Glomerular visceral epithelial cell (primary cell): Measurements from ENCODE around the gene LHFPL3.
"Not testable (repeated sequence)": the region's sequence is repeated elsewhere in the genome, so short reads cannot be mapped to it uniquely, and the experiment has no call there.

Experiments used
- DNase-seq: peaks from one replicate; pipeline ENCODE4 v3.0.0-alpha.2; 2016; ENCODE audit errors: extremely low spot score

The LHFPL3 gene

DNA sequence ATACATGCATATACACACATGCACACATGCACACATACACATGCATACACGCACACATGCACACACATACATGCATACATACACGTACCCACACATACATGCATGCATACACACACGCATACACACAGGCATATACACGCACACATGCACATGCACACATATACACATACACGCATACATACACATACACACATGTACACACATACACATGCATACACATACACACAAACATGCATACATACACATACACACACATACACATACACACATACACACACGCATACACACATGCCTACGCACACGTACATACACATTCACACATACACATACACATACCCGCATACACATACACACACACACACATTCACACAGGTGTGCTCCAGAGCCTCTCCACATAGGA is 604.6 kb downstream of the LHFPL3 start:
- DNase-seq: no peak

DNA sequence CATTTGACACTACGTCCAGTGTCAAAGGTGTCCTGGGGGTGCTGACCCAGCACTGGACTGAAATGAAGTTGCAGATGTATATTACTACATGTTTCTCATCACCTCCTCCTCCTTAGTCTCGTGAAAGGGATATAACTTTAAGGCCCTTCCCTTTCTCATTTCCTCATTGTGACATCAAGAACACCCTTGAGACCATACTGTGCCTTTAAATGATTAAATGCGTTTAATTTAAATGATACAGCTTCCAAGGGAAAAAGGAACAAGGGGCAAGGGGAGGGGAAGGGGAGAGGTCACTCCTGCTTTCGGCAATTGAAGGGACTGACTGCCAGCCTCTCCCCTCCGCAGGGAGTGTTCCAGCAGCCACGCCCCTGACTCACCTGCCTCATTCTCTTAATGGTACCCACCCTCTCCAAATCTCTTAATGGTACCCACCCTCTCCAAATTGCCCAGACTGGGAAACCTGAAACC is 605.2 kb downstream of the LHFPL3 start:
- no peak for DNase-seq

DNA sequence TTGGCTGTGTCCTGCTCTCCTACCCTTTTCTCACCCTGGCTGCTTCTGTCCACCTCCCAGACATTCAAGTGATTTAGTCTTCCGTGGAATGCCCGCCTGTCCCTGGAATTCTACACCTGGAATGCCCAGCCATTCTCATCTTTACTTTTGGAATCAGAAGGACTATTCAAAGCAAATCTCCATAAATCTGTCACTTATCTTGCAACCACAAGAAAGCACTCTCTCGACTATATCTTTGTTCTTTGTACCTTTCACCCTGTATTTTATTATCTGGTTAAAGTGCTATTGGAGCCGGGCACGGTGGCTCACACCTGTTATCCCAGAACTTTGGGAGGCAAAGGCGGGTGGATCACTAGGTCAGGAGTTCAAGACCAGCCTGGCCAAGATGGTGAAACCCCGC is 606.3 kb downstream of the LHFPL3 start:
- no peak for DNase-seq

DNA sequence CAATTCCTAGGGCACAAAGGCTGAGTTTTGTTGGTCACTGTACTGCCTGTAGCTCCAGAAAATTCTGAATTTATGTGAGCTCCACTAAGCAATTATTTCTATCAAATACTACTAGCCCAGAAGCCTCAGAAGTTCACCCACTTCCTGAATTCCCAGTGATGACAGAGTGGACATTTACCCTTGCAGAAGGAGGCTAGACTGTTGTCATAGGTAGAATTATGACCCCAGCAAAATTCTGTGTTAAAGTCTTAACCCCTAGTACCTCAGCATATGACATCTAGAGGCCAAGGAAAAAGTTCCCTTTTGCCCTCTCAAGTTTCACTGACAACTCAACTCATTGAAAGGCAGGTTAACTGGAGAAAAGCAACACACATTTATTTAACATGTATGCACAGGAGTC is 606.9 kb downstream of the LHFPL3 start:
- no peak for DNase-seq

DNA sequence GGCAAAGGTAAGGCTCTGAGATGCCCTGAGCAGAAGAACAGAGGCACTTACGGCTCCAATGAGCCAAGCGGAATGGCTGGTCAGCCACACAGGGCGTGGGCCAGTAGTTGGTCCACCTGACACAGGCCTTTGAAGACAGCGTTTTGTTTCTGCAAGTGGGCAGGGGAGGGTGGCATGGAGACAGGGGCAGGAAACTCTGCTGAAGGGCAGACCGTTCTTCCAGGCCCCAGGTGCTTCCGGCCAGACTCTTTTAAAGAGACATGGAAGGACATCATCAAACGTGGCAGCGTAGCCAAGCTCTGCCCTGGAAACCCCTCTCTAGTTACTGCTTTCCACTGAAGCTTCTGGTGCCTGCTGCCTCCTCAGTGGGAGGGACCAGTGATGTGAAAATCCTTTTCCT is 608.1 kb downstream of the LHFPL3 start:
- DNase-seq: no peak

DNA sequence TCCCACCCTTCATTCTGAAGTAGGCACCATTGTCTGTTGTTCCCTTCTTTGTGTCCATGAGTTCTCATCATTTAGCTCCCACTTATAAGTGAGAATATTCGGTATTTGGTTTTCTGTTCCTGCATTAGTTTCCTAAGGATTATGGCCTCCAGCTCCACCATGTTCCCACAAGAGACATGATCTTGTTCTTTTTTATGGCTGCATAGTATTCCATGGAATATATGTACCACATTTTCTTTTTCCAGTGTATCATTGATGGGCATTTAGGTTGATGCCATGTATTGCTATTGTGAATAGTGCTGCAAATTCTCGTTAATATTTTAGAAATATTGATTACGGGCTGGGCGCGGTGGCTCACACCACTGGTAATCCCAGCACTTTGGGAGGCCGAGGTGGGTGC is 609.1 kb downstream of the LHFPL3 start:
- not testable (repeated sequence) for DNase-seq

DNA sequence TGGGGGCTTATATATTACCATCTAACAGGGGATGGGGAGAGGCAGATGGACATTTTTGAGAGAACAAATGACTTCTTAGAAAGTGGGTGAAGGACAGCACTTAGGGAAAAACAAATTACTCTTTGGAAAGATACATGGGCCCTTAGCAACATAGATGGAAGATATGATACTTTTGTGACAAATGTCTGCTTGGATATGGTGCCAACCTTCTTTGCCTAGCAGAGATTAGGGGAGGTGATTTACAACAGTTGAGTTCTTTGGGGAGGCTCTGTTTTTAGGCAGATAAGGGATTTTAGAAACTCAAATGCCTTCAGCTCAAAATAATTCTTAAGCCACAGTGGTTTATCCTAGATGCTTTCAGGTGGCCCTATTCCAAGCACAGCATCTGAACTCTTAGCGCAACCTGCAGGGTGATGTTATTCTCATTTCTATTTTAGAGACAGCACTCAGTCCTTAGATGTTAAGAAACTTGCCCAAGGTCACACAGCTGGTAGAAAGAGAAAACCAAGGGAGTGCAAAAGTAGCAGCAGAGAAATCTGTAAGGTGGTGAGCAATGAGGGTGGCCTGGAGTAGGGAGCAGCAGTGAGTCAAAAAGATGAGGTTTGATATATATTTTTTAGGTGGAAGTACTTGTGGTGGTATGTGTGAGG is 610.5 kb downstream of the LHFPL3 start:
- DNase-seq: no peak

DNA sequence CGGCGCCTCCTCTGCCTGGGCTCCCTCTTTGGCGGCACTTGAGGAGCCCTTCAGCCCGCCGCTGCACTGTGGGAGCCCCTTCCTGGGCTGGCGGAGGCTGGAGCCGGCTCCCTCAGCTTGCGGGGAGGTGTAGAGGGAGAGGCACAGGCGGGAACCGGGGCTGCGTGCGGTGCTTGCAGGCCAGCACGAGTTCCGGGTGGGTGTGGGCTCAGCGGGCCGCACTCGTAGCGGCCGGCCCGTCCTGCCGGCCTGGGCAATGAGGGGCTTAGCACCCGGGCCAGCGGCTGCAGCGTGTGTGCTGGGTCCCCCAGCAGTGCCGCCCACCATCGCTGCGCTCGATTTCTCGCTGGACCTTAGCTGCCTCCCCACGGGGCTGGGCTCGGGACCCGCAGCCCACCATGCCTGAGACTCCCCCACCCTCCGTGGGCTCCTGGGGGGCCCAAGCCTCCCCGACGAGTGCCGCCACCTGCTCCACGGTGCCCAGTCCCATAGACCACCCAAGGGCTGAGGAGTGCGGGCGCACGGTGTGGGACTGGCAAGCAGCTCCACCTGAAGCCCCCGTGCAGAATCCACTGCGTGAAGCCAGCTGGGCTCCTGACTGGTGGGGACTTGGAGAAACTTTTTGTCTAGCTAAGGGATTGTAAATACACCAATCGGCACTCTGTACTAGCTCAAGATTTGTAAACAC is 611.8 kb downstream of the LHFPL3 start:
- no peak for DNase-seq

DNA sequence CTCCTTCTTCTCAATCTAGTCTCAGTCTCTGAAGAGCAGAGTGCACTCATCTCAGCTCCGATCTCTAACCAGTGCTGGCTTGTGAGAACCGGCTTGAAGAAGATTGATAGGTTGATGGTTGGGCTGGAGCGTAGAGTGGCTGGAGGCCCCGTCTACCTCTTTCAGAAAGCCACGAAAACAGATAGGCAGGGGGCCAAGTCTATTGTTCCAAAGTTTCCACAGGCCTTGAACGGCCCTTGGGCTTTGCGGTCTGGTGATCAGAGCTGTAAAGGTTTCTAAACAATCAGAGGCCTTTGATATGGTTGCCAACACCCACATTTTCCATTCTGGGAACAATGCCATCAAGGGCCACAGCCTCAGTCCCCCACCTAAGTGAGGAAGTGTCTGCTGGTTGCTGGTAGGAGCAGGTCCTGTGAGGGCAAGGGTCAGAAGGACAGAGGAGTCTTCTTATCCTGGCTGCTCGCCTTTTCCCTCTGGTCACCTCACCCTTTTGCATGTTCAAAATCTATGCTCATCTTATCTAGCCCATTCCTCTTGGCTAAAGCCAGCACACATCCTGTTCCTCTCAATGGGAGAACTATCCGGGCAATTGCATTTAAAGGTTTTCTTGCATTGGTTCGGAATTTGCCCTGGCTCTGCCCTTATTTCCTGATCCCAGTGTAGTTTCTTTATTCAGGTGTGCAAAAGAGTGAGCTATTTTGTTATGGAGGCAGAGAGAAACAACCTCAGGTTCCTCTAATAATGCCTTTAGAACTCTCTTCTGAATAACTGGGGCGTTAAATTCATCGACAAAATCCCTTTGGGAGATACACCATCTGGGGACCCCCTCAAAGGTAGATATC is 615.3 kb downstream of the LHFPL3 start:
- DNase-seq: peak; percentile 66

DNA sequence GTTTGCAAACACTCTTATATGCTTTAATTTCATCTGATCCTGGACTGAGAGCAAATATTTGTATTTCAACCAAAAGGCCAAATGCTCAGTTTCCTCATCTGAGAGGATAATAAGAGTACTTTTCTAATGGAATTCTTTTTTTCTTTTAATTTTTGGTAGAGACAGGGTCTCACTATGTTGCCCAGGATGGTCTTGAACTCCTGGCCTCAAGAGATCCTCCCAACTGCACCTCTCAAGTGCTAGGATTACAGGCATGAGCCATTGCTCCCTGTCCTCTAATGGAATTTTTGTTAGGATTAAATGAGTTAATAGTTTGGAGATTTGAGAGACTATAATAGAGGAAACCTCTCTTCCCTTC is 617.2 kb downstream of the LHFPL3 start:
- no peak for DNase-seq

DNA sequence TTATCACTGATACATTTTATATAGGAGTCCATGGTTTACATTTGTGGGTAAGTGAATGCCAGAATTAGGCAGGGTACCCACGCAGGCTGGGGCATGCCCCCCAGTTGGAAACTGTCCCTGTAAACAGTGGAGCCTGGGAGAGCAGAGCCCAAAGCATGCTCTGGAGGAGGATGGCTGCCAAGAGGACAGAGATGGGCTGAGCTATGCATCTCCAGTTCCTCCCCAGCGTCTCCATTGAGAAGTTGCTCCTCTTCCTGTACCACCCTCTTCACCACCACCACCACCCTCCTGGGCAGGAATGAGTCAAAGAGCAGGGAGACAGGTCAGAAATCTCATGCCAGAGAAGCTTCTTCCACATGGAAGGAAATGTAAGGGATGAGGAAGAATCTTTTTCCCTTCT is 617.9 kb downstream of the LHFPL3 start:
- no peak for DNase-seq

DNA sequence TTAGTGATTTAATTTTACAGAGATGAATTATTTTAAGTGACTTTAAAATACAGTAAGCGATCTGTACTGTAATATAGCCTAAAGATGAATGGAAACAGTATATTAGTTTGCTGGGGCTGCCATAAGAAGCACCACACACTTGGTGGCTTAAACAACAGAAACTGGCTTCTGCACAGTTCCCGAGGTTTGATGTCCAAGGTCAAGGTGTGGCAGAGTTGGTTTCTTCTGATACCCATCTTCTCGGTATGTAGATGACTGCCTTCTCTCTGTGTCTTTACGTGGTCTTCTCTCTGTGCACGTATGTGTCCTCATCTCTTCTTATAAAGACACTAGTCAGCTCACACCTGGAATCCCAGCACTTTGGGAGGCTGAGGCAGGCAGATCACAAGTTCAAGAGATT is 621.6 kb downstream of the LHFPL3 start:
- DNase-seq: no peak

DNA sequence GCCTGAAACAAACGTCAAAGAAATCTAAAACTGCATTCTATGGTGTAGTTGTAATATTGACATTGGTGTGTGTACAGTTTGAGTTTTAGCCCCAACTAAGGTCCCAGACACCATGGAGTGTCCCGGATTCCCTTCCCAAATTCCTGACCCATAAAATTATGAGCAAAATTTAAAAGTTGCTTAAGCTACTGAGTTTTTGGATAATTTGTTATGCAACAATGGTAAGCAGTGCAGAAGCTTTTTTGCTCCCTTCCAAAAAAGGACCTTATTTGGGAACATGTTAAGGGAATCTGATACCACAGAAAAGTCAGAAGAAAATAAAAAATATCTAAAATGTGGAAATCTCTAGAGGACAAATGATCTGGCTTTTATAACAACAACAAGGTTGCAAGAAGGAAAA is 622.4 kb downstream of the LHFPL3 start:
- no peak for DNase-seq

DNA sequence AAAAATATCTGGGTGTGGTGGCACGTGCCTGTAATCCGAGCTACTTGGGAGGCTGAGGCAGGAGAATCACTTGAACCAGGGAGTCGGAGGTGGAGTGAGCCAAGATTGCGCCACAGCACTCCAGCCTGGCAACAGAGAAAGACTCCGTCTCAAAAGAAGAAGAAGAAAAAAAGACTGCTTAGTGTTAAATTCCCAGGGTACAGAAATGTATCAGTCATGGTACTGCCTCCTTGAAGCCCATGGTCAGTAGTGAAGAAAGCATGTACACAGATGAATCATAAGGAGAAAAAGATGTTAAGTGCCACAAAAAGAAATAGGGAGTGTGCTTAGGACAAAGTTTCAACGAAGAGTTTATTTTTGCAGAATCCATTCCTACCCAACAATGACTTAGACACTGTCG is 623.1 kb downstream of the LHFPL3 start:
- DNase-seq: no peak

DNA sequence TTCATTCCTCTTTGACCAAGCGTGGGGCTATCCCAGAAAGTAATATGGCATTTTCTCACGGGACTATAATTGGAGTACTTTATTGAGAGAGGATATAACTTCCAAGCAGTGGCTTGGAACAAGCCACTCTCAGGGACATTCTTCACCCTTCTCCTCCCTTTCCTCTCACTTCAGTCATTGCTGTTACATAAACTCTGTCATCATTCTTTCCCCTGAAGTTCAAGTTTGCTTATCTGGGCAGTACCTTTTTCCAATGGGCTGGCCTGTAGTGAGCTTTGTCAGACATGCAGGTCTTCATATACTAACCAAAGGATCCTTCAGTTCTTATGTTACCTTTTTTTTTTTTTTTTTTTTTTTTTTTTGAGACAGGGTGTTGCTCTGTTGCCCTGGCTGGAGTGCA is 626.9 kb downstream of the LHFPL3 start:
- no peak for DNase-seq
